ENCODE measurements around the gene SNRPD3.

SNRPD3 gene

DNA sequence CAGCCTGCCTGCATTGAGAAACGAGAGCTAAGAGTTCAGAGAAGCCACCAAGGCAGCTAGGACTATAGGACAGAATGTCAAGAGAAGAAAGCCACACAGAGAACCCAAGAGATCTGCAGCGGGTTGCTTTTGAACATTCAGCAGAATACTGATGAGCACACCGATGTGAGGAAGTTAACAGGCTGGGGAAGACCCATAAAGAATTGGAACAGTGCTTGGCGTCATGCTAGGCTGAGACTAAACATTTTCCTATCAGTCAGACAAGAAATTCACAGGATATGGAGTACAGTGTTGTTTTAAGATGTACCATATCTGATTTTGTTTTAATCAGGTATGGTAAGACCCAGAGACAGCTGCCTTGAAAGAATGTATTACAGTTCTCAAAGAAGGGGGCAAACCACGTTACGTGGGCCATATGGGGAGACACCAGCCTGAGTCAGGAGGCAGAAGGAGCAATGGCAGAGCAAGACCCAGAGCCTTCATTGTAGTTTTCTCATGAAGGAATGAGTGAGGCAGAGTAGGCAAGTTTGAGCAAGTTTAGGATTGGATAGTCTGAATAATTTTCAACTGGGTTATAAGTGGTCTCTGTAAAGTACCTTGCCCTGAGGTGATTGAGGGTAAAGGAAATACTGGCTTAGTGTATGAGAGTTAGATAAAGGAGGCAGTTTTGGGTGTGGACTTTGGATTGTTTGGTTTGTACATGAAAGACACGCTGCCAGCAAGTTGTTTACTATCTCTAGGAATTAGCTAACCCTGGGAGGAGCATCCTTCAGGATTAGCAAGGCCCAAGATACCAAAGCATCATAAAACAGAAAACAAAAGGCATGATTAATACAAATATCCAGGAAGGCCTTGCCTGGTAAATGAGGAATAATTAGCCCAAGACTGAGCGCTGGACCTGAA, 22.8 kb downstream of the SNRPD3 start:
- H3K27ac ChIP-seq, result no peak overlapping the region
- in situ Hi-C loops (cut with HindIII; ENCODE audit: low pct_ligation_motif_present, low sequenced_read_pairs), result no loop called here
- no peak for DNase-seq
- TF ChIP-seq, protein P1, sequence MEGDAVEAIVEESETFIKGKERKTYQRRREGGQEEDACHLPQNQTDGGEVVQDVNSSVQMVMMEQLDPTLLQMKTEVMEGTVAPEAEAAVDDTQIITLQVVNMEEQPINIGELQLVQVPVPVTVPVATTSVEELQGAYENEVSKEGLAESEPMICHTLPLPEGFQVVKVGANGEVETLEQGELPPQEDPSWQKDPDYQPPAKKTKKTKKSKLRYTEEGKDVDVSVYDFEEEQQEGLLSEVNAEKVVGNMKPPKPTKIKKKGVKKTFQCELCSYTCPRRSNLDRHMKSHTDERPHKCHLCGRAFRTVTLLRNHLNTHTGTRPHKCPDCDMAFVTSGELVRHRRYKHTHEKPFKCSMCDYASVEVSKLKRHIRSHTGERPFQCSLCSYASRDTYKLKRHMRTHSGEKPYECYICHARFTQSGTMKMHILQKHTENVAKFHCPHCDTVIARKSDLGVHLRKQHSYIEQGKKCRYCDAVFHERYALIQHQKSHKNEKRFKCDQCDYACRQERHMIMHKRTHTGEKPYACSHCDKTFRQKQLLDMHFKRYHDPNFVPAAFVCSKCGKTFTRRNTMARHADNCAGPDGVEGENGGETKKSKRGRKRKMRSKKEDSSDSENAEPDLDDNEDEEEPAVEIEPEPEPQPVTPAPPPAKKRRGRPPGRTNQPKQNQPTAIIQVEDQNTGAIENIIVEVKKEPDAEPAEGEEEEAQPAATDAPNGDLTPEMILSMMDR (IDR thresholded peaks at IDR 0.05; ENCODE audit: low read depth, low read length, missing control alignments), result no peak
- H3K4me3 ChIP-seq (ENCODE audit: low read depth, low read length), result no peak overlapping the region
- no peaks in the 10 kb centered on the region for H3K27me3 ChIP-seq (replicated peaks)
- H3K36me3 ChIP-seq (replicated peaks), result peaks cover 2% of the 10 kb centered on the region

DNA sequence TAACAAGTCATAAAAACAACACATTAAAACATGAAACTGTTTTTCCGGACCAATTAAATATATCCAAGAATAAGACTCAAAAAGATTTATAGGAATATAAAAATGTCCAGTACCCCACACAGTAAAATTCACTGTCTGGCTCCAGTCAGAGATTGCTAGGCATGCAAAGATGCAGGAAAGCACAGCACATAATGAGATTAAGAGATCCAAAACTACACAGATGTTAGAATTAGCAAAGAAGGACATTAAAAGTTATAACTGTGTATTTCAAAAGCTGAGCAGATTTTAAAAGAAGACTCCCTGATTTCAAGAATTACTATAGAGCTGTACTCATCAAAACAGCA, 23.4 kb downstream of the SNRPD3 start:
- H3K36me3 ChIP-seq (replicated peaks), result no peaks in the 10 kb centered on the region
- H3K27me3 ChIP-seq (replicated peaks), result no peaks in the 10 kb centered on the region
- TF ChIP-seq, protein P1 (IDR thresholded peaks at IDR 0.05; ENCODE audit: low read depth, low read length, missing control alignments), result no peak
- in situ Hi-C loops (cut with HindIII; ENCODE audit: low pct_ligation_motif_present, low sequenced_read_pairs), result no loop called here
- DNase-seq, result no peak
- H3K27ac ChIP-seq, result no peak overlapping the region
- no peak overlapping the region for H3K4me3 ChIP-seq (ENCODE audit: low read depth, low read length)

DNA sequence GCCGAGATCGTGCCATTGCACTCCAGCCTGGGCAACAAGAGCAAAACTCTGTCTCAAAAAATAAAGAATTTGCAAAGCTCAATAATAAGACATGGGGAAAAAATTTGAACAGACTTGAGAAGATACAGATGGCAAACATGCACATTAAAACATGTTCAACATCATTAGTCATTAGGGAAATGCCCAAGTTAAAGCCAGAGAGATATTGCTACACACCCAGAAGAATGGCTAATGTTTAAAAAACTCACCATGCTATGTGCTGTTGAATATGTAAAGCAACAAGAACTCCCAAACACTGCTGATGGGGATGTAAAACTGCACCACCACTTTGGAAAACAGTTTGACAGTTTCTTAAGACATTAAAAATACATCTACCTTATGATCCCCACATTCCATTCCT, 24.5 kb downstream of the SNRPD3 start:
- no peaks in the 10 kb centered on the region for H3K36me3 ChIP-seq (replicated peaks)
- H3K27me3 ChIP-seq (replicated peaks), result no peaks in the 10 kb centered on the region
- in situ Hi-C loops (cut with HindIII; ENCODE audit: low pct_ligation_motif_present, low sequenced_read_pairs), result no loop called here
- H3K27ac ChIP-seq, result no peak overlapping the region
- no peak for DNase-seq
- TF ChIP-seq, protein P1 (IDR thresholded peaks at IDR 0.05; ENCODE audit: low read depth, low read length, missing control alignments), result no peak
- H3K4me3 ChIP-seq (ENCODE audit: low read depth, low read length), result no peak overlapping the region

DNA sequence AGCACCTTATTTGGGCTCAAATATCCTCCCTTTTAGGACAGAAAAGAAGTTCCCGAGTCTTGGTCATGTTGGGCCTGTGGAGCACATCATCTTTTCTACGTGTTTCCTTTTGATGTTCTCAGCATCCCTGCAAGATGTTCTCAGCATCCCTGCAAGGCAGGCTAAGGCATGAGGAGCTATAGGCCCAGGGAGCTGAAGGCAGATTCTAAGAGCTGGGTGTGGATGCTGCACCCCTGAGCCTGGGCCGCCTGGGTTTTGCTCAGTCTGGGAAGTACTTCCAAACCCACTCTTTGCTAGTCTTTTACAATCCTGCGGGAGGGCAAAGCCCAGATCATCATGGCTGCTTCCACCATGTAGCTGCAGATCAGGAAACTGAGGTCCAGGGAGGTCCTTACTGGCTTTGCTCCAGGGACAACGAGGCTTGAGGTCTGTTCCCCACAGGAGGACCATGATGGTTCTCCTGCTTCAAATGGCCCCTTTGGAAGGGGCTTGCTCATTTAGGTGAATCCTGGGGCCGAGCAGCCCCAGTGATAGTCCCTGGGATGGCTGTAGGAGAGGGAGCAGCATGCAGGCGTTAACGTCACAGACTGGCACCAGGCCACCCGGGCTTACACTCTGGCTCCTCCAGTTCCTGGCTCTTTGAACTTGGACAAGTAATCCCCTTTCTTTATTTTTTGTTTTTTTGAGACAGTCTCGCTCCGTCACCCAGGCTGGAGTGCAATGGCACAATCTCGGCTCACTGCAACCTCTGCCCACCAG, 26.4 kb downstream of the SNRPD3 start:
- Histone ChIP-seq H3K36me3 (replicated peaks) (no peaks in the 10 kb centered on the region), H3K4me3 (ENCODE audit: low read depth, low read length) (no peak overlapping the region), H3K27me3 (replicated peaks) (no peaks in the 10 kb centered on the region), H3K27ac (no peak overlapping the region)
- DNase-seq, result no peak
- TF ChIP-seq, protein P1 (IDR thresholded peaks at IDR 0.05; ENCODE audit: low read depth, low read length, missing control alignments), result no peak
- in situ Hi-C loops (cut with HindIII; ENCODE audit: low pct_ligation_motif_present, low sequenced_read_pairs), result no loop called here

DNA sequence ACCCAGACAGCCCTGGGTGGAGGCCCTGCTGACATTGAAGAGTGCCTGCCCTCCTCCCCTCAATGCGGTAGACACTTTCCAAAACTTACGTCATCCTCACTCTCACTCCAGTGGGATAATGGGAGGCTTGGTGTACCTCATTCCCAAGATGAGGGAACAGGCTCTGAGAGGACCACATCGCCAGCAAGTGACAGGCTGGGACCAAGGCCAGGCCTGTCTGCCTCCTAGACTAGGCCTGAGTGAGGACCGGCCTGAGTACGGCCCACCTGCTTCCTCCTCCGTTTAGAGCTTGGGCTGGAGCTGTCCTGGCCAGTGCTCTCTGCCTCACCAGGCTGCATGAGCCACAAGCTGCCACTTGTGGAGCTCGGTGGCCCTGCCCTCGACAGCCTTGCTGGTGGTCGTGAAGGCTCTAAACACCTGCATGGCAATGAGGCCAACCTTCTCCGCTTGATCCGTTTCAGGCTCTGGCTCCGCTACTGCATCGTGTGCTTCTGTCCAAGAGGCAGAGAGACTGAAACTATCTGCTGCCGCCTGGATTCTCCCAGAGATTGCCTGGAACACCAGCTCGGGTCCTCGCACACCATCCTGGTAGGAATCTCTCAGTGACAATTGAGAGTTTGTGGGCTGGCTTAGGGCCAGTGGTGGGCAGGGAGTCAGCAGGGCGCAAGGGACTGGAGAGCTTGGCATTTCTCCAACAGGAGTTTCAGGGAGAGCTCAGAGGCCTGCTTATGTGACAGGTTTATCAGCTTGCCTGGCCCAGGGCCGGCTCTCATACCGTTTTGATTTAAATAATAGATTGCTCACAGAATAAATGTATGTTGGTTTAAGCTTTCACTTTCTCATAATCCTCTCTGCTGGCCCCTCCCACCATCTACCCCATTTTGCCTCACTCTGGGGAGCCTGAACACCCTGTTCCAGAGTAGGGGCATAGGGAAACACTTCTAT, 27.7 kb downstream of the SNRPD3 start:
- DNase-seq, result no peak
- in situ Hi-C loops (cut with HindIII; ENCODE audit: low pct_ligation_motif_present, low sequenced_read_pairs), result no loop called here
- Histone ChIP-seq H3K4me3 (ENCODE audit: low read depth, low read length) (no peak overlapping the region), H3K27ac (no peak overlapping the region), H3K36me3 (replicated peaks) (no peaks in the 10 kb centered on the region), H3K27me3 (replicated peaks) (no peaks in the 10 kb centered on the region)
- TF ChIP-seq, protein P1 (IDR thresholded peaks at IDR 0.05; ENCODE audit: low read depth, low read length, missing control alignments), result no peak

Measured in brain microvascular endothelial cell (primary cell).